ENCODE data around the gene PIGC. TPM values are rescaled to one million over a fixed set of nuclear protein-coding genes. Genes with fewer than 3 reads are reported as not detected.
A peak's percentile ranks its signal among the peaks of the same experiment; 100 is the strongest.

The PIGC gene
- total RNA-seq, 1 donor from 2014 or later, result 23.3 TPM

GRCh38 chr1:172398970-172399755 lies 44.7 kb downstream of the PIGC start:
- H3K27me3 Mint-ChIP-seq (ENCODE audit: insufficient read depth), result no peaks in the 10 kb centered on the region
- H3K4me1 Mint-ChIP-seq (ENCODE audit: low read depth), result peaks cover 52% of the 10 kb centered on the region
- no peaks in the 10 kb centered on the region for H3K9me3 Mint-ChIP-seq
- no peak overlapping the region for H3K4me3 Mint-ChIP-seq
- no peak for DNase-seq (ENCODE audit: low spot score)
- intact Hi-C loops (cut with micrococcal nuclease), result loop anchor here (1.0 kb wide), 4 partner anchors 61 to 397 kb away; no protein-coding TSS in a partner anchor
- no peaks in the 10 kb centered on the region for H3K36me3 Mint-ChIP-seq (ENCODE audit: low read depth)
- peak overlapping the region; percentile 4 for H3K27ac Mint-ChIP-seq

- Mint-ChIP-seq H3K4me1 (ENCODE audit: low read depth) (peaks cover 61% of the 10 kb centered on the region), H3K27ac (no peak overlapping the region), H3K9me3 (no peaks in the 10 kb centered on the region), H3K27me3 (ENCODE audit: insufficient read depth) (peaks cover 2% of the 10 kb centered on the region), H3K4me3 (no peak overlapping the region), H3K36me3 (ENCODE audit: low read depth) (peaks cover 4% of the 10 kb centered on the region)
- intact Hi-C loops (cut with micrococcal nuclease), result no loop called here
- no peak for DNase-seq (ENCODE audit: low spot score)
These were observed 45.7 kb downstream of the PIGC start for GRCh38 chr1:172398193-172398592.

GRCh38 chr1:172397633-172398032 lies 46.2 kb downstream of the PIGC start:
- H3K9me3 Mint-ChIP-seq, result no peaks in the 10 kb centered on the region
- peaks cover 3% of the 10 kb centered on the region for H3K27me3 Mint-ChIP-seq (ENCODE audit: insufficient read depth)
- no peak overlapping the region for H3K4me3 Mint-ChIP-seq
- intact Hi-C loops (cut with micrococcal nuclease), result no loop called here
- no peak for DNase-seq (ENCODE audit: low spot score)
- peaks cover 5% of the 10 kb centered on the region for H3K36me3 Mint-ChIP-seq (ENCODE audit: low read depth)
- no peak overlapping the region for H3K27ac Mint-ChIP-seq
- peaks cover 62% of the 10 kb centered on the region for H3K4me1 Mint-ChIP-seq (ENCODE audit: low read depth)

- intact Hi-C loops (cut with micrococcal nuclease), result no loop called here
- peaks cover 62% of the 10 kb centered on the region for H3K4me1 Mint-ChIP-seq (ENCODE audit: low read depth)
These were observed 46.6 kb downstream of the PIGC start for GRCh38 chr1:172397221-172397620.

GRCh38 chr1:172395576-172395975 lies 48.3 kb downstream of the PIGC start:
- Mint-ChIP-seq H3K4me3 (no peak overlapping the region), H3K27ac (no peak overlapping the region), H3K9me3 (no peaks in the 10 kb centered on the region), H3K4me1 (ENCODE audit: low read depth) (peaks cover 65% of the 10 kb centered on the region), H3K36me3 (ENCODE audit: low read depth) (peaks cover 5% of the 10 kb centered on the region), H3K27me3 (ENCODE audit: insufficient read depth) (peaks cover 15% of the 10 kb centered on the region)
- intact Hi-C loops (cut with micrococcal nuclease), result no loop called here
- DNase-seq (ENCODE audit: low spot score), result no peak

More at GRCh38 chr1:172397221-172397620, 46.6 kb downstream of the PIGC start:
- H3K9me3 Mint-ChIP-seq, result no peaks in the 10 kb centered on the region
- DNase-seq (ENCODE audit: low spot score), result no peak
- H3K27me3 Mint-ChIP-seq (ENCODE audit: insufficient read depth), result peaks cover 3% of the 10 kb centered on the region
- H3K36me3 Mint-ChIP-seq (ENCODE audit: low read depth), result peaks cover 5% of the 10 kb centered on the region
- no peak overlapping the region for H3K4me3 Mint-ChIP-seq
- no peak overlapping the region for H3K27ac Mint-ChIP-seq

GRCh38 chr1:172394811-172395210 lies 49.1 kb downstream of the PIGC start:
- H3K4me1 Mint-ChIP-seq (ENCODE audit: low read depth), result peaks cover 58% of the 10 kb centered on the region

GRCh38 chr1:172394141-172394751 lies 49.6 kb downstream of the PIGC start:
- Mint-ChIP-seq H3K27me3 (ENCODE audit: insufficient read depth) (peaks cover 20% of the 10 kb centered on the region), H3K4me3 (peak overlapping the region; percentile 27), H3K4me1 (ENCODE audit: low read depth) (peaks cover 52% of the 10 kb centered on the region), H3K36me3 (ENCODE audit: low read depth) (peaks cover 5% of the 10 kb centered on the region), H3K27ac (peak overlapping the region; percentile 40), H3K9me3 (no peaks in the 10 kb centered on the region)
- peak; percentile 68 for DNase-seq (ENCODE audit: low spot score)
- intact Hi-C loops (cut with micrococcal nuclease), result loop anchor here (1.0 kb wide), 5 partner anchors 13 to 213 kb away; no protein-coding TSS in a partner anchor

More at GRCh38 chr1:172394811-172395210, 49.1 kb downstream of the PIGC start:
- peak overlapping the region; percentile 32 for H3K27ac Mint-ChIP-seq
- peak overlapping the region; percentile 27 for H3K4me3 Mint-ChIP-seq
- DNase-seq (ENCODE audit: low spot score), result no peak
- H3K9me3 Mint-ChIP-seq, result no peaks in the 10 kb centered on the region
- peaks cover 5% of the 10 kb centered on the region for H3K36me3 Mint-ChIP-seq (ENCODE audit: low read depth)
- H3K27me3 Mint-ChIP-seq (ENCODE audit: insufficient read depth), result peaks cover 17% of the 10 kb centered on the region
- intact Hi-C loops (cut with micrococcal nuclease), result loop anchor here (1.0 kb wide), 5 partner anchors 14 to 214 kb away; no protein-coding TSS in a partner anchor

GRCh38 chr1:172393354-172393753 lies 50.5 kb downstream of the PIGC start:
- Mint-ChIP-seq H3K4me3 (no peak overlapping the region), H3K9me3 (no peaks in the 10 kb centered on the region), H3K4me1 (ENCODE audit: low read depth) (peaks cover 44% of the 10 kb centered on the region), H3K27ac (no peak overlapping the region), H3K27me3 (ENCODE audit: insufficient read depth) (peaks cover 20% of the 10 kb centered on the region), H3K36me3 (ENCODE audit: low read depth) (peaks cover 5% of the 10 kb centered on the region)
- intact Hi-C loops (cut with micrococcal nuclease), result no loop called here
- no peak for DNase-seq (ENCODE audit: low spot score)

- no peak overlapping the region for H3K27ac Mint-ChIP-seq
- DNase-seq (ENCODE audit: low spot score), result no peak
- H3K4me3 Mint-ChIP-seq, result no peak overlapping the region
- H3K27me3 Mint-ChIP-seq (ENCODE audit: insufficient read depth), result peaks cover 20% of the 10 kb centered on the region
- peaks cover 5% of the 10 kb centered on the region for H3K36me3 Mint-ChIP-seq (ENCODE audit: low read depth)
- intact Hi-C loops (cut with micrococcal nuclease), result no loop called here
- no peaks in the 10 kb centered on the region for H3K9me3 Mint-ChIP-seq
- H3K4me1 Mint-ChIP-seq (ENCODE audit: low read depth), result peaks cover 30% of the 10 kb centered on the region
These were observed 51.9 kb downstream of the PIGC start for GRCh38 chr1:172391976-172392375.

Other genes with a start within 250 kb of the PIGC start
- not detected in 2 replicates for gene C1orf105, start 23.4 kb downstream of the PIGC start, total RNA-seq
- 39.3 and 40.4 TPM in 2 replicates for gene SUCO, start 89.1 kb upstream of the PIGC start, total RNA-seq
- 113 and 114 TPM in 2 replicates for gene FASLG, start 215.0 kb upstream of the PIGC start, total RNA-seq

Data from activated T-helper 1 cell treated with anti-CD3 and anti-CD28 coated beads, Interleukin-12 subunit alpha, Interleukin-12 subunit beta, Interleukin-2, Interleukin-4 antibody, amounts not matched to agents 30 ng/mL and 10 ng/mL and 1 ng/mL, durations not matched to agents 14 hours and 24 hours and 36 hours (primary cell).